A204.1 (cell line): Measurements from ENCODE around the gene ACTRT2.

Experiments
- FAIRE-seq: peaks from 2 replicates; lab custom pipeline; 2012; peaks lifted over from hg19 to GRCh38; lab: Jason Lieb, UNC

The ACTRT2 gene

DNA sequence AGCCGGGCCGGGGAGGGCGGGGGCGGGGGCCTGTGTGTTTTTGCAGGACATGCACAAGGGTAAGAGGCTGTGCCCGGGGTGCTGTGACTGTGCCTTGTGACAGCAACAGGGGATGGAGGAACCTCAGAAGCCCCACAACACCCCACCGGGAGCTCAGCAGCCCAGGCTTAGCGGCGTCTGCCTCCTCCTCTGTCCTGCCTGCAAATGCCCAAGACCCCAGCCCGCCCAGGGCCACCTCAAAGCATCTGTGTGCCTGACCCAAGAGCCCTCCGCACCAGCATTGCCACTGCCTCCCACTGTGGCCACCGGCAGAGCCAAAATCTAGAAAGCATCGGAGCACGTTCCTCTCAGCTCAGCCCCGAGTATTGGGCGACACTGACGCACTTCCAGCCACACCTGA lies 2.7 kb upstream of the ACTRT2 start:
- no peak for FAIRE-seq

DNA sequence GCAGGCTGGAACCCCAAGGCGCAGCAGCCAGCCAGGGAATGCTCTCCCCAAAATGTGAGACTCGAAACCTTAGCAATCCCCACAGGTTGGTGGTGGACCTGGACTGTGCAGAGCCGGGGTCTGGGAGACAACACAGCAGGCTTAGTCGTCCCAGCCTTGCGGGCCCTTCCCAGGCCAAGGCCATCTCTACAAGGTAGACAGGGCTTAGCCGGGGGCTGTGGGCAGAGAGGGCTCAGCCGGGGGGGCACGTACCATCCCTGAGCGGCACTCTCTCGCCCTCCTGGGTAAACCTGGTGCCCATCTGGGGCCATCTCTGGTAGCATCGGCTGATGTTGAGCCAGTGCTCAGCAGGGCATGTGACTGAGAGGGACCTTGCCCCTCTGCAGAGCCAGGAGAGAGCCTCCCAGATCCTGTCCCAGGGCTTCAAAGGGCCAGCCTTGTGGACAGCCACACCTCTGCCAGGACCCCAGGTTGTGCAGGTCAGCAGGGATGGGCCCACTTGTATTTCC lies 2.2 kb upstream of the ACTRT2 start:
- no peak for FAIRE-seq

DNA sequence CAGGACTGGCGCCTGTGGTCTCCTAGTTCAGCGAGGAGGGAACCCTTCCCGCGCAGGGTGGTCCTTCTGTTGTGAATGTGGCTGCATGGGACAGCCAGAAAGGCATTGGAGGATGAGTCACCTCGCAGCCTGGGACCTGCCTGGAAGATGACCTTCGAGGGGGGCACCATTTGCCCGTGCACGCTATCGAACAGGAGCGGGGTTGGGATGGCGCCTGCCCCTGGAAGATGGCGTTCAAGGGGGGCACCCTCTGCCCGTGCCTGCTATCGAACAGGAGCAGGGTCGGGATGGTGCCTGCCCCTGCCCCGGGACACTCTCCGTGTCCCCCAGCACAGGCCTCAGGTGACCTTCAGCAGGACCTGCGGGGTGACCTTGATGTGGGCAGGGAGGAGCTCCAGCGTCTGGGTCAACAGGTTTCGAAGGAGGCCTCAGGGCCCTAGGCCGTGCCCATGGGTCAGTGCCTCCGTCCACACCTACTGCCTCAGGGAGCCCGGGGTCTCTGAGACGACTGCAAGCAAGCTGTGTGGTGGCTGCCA lies 1.7 kb upstream of the ACTRT2 start:
- no peak for FAIRE-seq

DNA sequence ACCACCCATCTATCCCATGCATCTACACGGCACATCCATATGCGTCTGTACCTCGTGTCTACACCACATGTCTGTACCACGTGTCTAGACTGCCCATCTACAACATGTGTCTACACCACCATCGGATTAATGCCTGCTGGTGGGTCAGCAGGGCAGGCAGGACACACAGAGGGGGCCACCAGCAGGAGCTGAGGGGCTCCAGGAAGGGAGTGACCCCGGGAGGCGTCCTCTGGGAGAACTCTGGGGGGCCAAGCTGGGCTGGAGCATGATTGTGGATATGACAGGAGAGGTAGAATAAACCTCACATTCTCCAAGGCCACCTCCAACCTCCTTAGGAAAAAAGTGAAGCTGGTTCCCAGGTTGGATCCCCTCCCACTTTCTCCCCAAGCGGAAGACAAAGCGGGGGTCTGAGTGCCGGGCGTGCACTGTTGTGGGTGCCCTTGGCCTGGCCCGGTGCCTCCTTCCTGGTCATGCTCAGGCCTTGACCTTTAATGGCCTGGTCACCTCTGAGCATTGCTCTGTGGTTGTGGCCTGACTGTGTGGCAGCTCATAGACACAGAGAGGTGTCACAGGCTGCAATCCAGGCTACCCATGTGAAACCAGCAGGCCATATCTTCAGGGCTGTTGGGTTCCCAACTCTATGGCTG lies 881 bp upstream of the ACTRT2 start:
- no peak for FAIRE-seq

DNA sequence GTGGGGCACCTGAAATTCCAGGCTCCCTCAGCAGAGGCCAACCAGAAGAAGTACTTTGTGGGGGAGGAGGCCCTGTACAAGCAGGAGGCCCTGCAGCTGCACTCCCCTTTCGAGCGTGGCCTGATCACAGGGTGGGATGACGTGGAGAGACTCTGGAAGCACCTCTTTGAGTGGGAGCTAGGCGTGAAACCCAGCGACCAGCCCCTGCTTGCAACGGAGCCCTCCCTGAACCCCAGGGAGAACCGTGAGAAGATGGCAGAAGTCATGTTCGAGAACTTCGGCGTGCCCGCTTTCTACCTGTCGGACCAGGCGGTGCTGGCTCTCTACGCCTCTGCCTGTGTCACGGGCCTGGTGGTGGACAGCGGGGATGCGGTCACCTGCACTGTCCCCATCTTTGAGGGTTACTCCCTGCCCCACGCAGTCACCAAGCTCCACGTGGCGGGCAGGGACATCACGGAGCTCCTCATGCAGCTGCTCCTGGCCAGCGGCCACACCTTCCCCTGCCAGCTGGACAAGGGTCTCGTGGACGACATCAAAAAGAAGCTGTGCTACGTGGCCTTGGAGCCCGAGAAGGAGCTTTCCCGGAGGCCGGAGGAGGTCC lies 634 bp downstream of the ACTRT2 start:
- FAIRE-seq: no peak

DNA sequence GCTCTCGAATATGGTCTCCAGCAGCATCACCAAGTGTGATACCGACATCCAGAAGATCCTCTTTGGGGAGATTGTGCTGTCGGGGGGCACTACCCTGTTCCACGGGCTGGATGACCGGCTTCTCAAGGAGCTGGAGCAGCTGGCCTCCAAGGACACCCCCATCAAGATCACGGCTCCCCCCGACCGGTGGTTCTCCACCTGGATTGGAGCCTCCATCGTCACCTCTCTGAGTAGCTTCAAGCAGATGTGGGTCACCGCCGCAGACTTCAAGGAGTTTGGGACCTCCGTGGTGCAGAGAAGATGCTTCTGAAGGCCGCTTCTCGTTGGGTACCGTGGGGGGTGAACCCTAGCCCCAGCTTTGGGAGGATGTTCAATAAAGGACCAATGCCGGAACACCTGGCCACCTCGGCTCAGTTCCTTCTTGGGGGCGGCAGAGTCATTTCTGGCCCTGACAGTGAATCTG lies 1.3 kb downstream of the ACTRT2 start:
- no peak for FAIRE-seq

DNA sequence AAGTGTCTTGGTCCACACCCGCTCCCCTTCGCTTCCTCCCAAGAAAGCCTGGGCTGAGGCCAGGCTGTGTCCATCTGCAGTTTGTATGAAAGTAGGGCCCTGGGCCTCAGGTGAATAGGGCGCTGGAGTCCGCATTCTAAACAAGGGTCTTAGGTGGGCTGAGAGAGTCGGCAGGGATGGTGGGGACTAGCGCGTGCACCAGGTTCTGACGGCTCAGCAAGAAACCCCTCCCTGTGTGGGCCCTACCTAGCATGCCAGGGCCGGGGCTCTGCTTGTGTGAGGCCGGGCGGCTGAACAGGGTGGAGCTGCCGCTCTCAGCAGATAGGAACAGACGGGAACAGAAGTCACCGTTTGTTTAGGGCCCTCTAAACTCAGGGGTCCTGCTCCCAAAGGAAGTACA lies 1.7 kb downstream of the ACTRT2 start:
- FAIRE-seq: no peak

DNA sequence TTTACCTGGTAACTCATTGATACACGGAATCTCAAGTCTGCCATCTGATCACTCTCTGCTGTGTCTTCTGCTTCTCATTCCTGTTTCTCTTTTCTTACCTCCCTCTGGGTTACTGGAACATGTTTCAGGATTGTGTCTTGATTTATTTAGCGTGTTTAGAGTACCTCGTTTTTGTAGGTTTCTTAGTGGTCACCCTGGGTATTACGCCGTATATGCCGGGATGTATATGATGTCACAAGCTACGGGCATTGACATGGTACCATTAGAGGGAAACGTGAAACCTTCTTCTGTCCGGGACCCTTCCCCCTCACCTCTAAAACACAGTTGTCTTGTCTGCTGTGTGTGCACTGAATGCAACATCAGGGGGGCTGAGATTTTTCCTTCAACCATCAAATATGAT lies 2.8 kb downstream of the ACTRT2 start:
- FAIRE-seq: no peak

DNA sequence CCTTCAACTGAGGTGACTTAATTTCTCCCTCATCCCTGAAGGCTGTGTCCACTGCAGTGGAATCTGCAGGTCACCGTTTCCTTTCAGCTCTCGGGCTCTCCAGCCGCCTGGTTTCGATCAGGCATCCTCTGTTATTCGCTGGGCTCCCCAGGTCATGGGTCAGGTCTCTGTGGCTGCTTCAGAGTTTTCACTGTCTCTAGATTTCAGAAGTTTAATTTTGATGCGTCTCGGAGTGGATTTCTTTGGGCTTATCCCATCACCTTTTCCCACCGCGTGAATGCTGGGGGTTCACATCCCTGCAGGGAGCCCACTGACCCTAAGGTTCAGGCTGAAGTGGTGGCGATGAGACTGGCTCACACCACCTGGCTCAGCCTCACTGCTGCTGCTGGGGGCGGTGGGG lies 3.3 kb downstream of the ACTRT2 start:
- no peak for FAIRE-seq

DNA sequence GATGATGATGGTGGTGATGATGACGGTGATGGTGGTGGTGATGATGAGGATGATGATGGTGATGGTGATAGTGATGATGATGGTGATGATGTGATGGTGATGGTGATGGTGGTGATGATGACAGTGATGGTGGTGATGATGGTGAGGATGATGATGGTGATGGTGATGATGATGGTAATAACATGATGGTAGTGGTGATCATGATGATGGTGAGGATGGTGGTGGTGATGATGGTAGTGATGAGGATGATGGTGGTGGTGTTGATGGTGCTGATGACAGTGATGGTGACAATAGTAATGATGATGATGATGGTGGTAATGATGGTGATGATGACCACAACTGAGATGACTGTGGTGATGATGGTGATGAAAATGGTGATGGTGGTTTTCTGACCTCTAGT lies 4.9 kb downstream of the ACTRT2 start:
- FAIRE-seq: no peak

DNA sequence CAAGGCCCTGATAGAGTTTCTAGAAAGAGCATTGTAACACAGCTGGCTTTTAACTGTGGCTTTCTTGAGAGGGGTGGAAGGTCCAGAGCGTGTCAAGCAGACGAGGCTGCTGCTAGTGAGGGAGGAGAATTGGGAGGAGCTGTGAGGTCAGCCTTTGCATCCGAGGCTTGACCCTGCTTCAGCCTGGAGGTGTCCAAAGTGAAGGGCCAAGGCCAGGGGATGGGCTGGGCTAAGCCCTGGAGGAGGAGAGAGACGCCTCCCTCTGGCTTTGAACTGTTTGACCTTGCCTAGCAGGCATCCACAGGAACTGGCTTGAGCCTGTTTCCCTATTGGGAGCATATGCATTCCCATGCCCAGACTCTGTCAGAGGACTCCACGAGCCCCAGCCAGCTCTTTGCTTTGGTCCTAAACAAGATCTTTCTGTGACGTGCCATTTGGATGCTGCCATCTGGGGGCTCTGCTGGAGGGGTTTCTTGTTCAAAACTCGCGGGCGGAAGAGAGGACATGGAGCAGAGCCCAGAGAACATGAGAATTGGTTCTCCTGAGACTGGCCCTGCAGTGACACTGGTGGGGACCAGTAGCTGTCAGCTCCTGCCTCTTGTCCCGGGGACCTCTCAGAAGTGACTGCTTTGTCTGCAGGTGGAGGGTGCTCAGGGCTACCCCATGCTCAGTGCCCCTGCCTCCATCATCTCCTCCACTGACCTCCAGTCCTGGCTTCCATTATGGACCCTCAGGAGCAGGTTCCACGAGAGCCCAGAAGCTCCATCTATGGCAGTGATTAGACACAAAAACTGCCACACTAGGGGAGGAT lies 5.5 kb downstream of the ACTRT2 start:
- FAIRE-seq: no peak

DNA sequence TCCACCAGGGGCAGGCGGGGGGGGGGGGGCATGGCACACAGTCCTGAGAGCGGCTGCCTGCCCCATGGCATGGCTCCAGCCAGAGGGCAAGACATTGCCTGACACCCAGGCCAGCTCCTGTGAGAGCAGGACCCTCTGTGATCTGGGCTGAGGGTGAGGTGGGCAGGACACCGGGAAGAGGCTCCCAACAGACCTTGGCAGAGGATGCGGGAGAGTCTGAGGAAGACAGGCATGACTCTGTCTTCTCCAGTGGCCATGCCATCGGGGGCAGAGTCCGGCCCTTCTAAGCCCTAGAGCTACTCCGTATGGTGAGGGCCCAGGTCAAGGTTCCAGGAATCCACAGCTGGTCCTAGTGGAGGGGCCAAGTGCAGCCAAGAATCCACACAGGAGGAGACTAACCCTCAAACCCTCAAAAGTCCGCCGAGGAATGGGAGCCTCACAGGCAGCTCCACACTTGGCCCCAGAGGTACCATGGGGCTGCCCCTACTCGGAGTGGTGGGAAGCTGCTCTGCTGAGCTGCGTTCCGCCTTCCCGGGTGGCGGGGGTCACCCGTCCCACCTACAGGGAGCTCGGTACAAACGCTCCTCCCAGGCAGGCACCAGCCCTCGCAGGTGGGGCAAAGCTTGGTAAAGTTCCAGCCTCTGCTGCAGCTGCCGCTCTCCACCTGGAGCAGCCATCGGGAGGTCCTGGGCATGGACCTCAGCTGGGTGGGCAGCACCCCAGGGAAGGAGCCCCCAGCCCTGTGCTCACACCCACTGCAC lies 6.5 kb downstream of the ACTRT2 start:
- no peak for FAIRE-seq

DNA sequence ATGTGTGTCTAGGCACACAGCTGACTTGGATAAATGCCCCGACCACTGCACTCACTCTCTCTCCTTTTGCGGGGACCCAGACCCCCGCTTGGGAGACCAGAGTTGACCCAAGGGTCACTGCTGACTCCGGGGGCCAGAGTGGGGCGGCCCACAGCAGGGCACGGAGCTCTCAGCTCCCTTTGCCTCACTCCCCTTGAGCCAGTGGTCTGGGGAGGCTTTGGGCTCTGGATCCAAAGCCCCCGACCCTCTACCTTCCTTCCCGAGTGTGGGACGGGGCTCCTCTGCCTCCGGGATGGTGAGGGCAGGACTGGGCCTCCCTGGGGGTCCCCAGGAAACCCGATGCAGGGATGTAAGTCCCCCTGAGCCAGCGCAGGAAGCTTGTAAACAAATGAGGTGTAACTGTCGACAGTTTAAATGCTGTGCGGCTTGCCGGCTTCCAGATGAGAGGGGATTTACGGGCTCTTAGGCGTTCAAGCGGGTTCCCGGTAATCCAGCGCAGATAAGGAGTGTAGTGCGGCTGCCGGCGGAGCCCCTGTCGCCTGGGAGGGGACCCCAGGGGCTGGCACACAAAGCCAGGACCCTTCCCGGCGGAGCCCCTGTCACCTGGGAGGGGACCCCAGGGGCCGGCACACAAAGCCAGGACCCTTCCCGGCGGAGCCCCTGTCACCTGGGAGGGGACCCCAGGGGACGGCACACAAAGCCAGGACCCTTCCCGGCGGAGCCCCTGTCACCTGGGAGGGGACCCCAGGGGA lies 7.4 kb downstream of the ACTRT2 start:
- no peak for FAIRE-seq

DNA sequence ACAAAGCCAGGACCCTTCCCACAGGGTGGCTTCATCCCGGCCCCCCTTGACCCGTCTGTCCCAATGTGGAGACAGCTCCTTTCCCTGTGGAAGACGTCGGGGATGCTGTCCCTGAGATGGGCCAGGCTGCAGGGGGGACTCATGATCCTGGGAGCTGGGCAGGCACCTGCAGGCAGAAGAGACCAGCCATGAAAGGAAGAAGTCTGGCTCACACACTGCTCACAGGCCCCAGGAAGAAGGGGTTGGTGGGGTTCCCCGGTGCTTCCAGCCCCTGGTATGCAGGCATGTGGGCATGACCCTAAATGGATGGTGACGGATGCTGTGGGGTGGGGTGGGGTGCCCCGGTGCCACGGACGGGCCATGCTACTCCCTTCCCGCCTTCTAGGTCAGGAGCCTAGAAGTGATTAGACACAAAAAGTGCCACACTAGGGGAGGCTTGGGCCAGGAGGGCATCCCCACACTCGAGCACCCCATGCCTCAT lies 8.3 kb downstream of the ACTRT2 start:
- FAIRE-seq: no peak

DNA sequence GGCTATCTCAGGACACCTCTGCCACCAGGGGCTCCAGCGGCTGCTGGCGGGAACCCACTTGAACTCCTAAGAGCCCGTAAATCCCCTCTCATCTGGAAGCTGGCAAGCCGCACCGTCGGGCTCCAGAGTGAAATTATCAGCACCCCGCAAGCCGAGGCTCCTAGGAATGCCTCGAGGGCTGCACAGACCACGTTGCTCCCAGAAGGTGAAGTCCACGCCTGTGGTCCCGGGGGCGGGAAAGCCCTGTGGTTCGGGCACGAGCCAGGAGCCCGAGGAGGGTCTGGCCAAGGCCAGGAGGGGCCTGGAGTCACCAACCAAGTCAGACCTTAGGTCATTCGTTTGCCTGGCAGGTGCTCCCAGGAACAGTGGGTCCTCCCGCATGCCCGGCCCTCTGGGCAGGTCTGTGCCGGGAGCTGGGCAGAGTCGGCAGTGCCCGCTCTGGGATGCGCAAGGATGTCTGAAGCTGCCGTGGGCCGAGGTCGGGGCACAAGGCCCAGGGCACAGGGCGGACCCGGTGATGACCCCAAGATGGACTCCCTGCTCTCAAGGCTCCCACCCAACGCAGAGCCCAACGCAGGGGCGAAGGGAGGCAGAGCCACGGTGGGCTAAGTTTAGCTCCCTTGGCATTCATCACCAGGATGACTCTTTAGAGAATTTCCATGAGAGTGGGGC lies 8.9 kb downstream of the ACTRT2 start:
- FAIRE-seq: no peak

DNA sequence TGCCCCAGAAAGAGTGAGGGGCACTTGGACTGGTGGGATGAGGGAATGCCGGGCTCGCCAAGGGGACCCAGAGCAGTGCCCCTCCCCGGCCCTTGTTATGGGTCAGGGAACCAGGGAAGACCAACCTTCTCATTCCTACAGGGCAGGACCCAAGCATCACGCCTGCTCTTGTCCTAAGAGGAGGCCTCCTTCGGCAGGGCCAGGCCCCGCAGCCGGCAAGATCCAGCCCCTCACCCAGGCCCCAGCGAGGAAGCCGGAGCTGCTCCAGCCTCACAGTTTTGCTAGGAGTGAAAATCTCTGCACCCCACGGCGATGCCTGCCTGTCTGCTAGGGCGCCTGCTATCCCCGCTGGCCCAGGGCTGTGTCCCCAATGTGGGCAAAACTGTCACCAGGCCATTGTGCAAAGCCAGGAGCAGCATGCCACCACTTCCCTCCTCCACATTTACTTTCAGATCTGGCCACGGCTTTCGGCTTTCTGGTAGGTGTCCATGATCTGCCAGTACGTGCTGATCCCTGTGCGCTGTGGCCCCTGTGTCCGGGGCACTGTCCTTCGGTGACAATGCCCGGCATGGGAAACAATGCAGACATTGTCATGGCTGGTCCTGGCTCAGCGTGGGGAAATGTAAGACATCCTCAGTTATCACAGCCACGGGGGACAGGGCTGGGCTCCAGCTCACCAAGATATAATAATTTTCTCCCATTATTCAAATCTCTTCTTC lies 9.6 kb downstream of the ACTRT2 start:
- no peak for FAIRE-seq

DNA sequence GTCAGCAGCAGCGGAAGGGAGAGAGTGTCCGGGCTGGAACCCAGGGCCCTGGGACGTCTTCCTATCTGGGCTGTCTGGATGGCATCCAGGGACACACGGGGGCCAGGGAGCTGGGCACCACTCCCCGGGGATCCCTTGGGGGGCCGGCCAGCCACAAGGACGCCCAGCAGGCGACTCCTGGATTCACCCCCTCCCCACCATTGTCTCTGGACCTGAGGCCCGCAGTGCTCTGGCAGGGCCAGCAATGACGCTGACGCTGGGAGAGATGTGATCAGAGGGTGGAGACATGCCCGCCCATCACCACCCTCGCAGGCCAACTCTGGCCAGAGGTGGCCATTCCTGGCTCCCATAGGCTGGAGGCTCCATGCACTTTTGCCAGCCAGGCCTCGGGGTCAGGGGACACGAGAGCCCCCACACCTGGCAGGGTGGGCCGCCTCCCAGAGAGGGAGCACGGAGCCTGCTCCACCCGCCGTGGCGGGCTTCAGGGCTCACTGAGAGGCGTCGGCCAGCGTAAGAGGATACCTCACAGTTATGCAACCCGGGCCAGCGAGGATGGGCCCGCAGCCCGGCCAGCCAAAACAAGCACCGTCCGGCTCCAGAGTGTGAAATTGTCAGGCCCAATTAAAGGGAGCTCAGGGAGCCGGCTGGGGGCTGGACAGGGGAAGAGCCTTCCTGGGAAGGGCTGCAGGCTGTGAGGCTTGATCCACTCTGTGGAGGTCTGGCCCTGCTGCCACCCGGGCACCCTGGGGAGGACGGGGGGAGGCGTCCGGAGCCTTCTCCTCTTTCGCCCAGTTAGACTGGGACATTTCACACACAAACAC lies 10.3 kb downstream of the ACTRT2 start:
- FAIRE-seq: no peak

DNA sequence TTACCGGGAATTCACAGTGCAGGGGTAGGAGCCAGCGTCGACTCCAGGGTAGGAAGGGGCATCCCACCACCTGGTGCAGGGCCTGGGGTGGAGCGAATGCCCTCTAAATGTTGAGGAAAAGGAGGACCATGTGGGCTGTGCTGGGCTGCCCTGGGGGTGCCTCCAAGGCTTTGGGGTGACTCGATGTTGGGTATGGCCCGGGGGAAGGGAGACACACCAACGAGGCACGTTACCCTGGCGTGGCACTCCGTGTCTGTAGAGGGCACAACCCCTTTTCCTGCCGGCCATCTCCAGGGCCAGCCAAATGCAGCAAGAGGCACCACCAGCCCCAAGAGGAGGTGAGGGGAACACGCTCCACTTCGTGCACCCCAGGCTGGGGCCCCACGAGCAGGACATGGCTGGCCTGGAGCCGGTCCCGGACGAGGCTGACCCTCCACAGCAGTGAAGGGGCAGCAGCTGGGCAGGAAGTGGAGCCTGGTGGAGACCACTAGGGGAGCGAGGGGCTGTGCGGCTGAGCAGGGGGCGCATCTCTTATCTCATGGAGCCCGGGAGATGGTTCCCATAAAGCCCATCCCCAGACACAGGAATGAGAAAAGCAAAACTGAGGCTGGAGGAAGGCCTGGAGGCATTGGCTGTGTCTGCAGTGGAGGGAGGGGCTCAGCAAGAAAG lies 11.2 kb downstream of the ACTRT2 start:
- no peak for FAIRE-seq
